Measurements from ENCODE around the gene FAM234A.

FAM234A gene

DNA sequence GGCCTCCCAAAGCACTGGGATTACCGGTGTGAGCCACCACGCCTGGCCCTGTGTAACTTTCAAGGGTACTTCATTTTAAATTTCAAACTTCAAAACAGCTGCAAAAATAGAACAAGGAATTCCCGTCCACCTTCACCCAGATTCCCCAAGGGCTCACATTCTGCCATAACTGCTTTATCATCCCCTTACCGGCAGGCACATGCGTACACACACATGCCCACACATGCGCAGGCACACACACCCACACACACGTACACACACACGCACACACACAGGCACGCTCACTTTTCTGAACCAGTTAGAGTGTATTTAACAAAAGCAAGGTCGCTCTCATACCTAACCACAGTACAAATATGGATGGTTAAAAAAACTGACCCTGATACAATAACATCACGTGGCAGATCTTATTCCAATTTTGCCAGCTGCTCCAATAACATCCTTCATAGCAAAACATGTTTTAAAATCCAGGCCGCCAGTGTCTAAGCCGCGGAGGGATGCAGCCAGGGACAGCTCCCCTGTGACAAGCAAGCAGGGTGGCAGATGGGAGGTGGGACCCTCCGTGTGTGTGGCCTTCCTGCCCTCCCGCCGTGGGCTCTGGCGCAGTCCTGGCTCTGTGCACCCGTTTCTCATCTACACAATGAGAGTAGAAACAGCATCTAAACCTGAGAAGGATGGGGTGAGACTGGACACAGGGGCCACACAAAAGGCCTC lies 71.5 kb downstream of the FAM234A start:
- peak in 1 of 3 experiments; percentile 22 for DNase-seq

- peak in 2 of 3 experiments; percentile 17 to 77 for DNase-seq
Observed at GRCh38 chr16:306911-307370, 72.3 kb downstream of the FAM234A start.

- DNase-seq, result no peak
Observed at GRCh38 chr16:307691-308312, 73.2 kb downstream of the FAM234A start.

GRCh38 chr16:309476-309875 lies 74.9 kb downstream of the FAM234A start:
- no peak for DNase-seq

DNA sequence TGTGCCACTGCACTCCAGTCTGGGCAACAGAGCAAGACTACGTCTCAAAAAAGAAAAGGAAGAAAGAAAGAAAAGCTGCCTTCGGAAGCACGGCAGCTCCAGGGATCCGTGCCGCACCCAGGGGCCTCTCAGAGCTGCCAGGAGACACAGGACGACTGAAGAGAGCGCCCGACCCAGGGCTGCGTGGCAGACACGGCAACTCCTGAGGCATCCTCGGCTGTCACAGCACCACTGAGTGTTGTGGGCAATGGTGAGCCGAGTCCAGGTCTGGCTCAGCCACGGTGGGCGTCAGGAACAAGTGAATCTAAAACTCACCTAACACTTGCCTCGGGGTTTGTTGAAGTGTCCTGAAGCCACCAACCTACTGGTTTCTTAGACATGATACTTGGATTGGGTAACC lies 77.1 kb downstream of the FAM234A start:
- no peak for DNase-seq

DNA sequence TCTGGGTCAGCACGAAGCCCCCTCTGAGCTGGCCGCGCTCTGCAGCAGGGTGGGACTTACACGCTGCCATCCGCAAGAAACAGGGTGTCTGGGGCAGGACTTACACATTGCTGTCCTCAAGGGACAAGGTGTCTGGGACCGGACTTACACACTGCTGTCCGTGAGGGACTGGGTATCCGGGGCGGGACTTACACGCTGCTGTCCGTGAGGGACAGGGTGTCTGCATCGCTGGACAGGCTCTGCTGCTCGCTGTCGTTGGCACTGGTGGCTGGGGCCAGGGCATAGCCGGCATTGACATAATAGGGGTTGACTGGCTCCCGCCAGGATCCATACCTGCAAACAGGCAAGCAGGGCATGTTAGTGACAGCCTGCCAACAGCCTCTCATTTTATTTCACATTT lies 79.7 kb downstream of the FAM234A start:
- DNase-seq, result no peak

DNA sequence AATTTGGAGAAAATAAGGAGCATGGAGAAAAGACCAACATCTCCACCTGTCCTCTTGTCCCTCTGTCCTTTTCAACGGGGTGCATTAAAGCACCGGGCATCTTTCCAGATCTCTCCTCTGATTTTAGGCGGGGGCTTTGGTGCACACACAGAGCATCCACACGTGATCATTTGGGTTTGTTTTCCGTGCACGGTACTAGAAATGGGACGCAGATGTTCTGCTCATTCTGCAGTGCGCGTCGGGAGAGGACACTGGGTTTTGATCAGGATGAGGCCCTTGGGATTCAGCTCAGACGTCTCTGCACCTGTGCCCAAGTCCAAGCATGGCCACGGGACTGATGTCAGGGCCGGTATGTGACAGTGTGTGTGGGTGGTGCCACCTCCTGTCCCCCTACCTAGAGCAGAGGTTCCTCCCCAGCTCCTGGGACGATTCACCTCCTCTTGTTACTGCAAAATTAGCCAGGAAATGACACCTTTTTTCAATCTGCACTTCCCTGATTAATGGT lies 80.2 kb downstream of the FAM234A start:
- DNase-seq, result peak in 1 of 3 experiments; percentile 73
